ENCODE results near the gene NCAPH2. TPM values are rescaled to one million over a fixed set of nuclear protein-coding genes. Genes with fewer than 3 reads are reported as not detected.

NCAPH2 gene
- total and polyA plus RNA-seq, 9 of the 15 experiments (the other 6 are each of a cell fraction or from before 2014, with no cell fraction given), result 3.6 to 88.6 (median 32.4) TPM

DNA sequence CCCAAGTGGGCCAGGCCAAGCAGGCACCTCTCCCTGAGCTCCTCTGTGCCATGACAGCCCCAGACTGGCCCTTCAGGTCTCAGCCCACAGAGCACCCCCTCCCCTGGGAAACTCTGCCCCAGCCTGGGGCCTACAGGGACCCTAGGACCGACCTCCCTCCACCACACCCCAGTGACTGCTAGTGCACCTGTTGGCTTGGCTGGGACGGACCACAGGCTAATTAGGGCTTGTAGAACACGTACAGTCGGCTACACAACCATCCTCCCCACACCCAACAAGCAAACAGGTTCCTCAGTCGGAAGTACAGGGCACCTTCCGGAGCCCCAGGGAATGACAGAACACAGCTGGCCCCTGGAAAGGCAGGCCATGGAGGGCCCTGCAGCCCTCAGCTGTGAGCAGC lies 37.5 kb upstream of the NCAPH2 start:
- DNase-seq (ENCODE audit: extremely low read depth in 1 of 4, low spot score in 3 of 4) (no peak), FAIRE-seq (no peak), ATAC-seq (no peak)
- H3K4me1 ChIP-seq (replicated peaks in 1 of 2; ENCODE audit: control insufficient read depth in 2 of 2, insufficient read depth in 2 of 2, low read length in 2 of 2), result peaks cover 27 to 46% of the 10 kb centered on the region in 2 experiments
- no peak overlapping the region for H3K4me3 ChIP-seq
- no peaks in the 10 kb centered on the region for H3K27me3 ChIP-seq (ENCODE audit: control insufficient read depth in 2 of 2, insufficient read depth in 2 of 2, low read length in 2 of 2)
- H4K20me1 ChIP-seq (replicated peaks; ENCODE audit: control insufficient read depth, insufficient read depth, low read length), result peaks cover 37% of the 10 kb centered on the region
- H3K36me3 ChIP-seq (ENCODE audit: control insufficient read depth, insufficient read depth, low read length), result peaks cover 19% of the 10 kb centered on the region; the same call in 1 of the 3 replicates
- no peak overlapping the region for H3K4me2 ChIP-seq (ENCODE audit: insufficient read depth, low read length)
- no peak for TF ChIP-seq YY1 (IDR thresholded peaks at IDR 0.05; ENCODE audit: borderline replicate concordance in 1 of 3, control insufficient read depth in 1 of 3, extremely low read depth in 1 of 3, insufficient read depth in 3 of 3, insufficient read length in 1 of 3, insufficient replicate concordance in 2 of 3, low read depth in 1 of 3, low read length in 2 of 3)
- TF ChIP-seq ASH1L (IDR thresholded peaks at IDR 0.05; ENCODE audit: borderline replicate concordance, low read depth, partially characterized antibody), result no peak
- TF ChIP-seq ZFP36 (IDR thresholded peaks at IDR 0.05; ENCODE audit: low read depth, low read length, partially characterized antibody), result no peak
- no peak for TF ChIP-seq CBX8 (IDR thresholded peaks at IDR 0.05; ENCODE audit: borderline replicate concordance, extremely low read depth, low read depth, low read length, poor library complexity, severe bottlenecking)
- WGBS (ENCODE audit: insufficient coverage, low coverage, missing lambda C conversion rate), result 57% methylated on average over 3 of the region's 6 CpGs
- no peak overlapping the region for H2AFZ ChIP-seq (ENCODE audit: low read depth, low read length)
- no TSS peak for BruUV-seq (replicated peaks)
- CTCF ChIA-PET (ENCODE audit: low intra/inter-chr PET ratio), result no interaction called here
- H3K9me3 ChIP-seq (replicated peaks; ENCODE audit: control insufficient read depth, insufficient read depth, low read depth, low read length), result no peaks in the 10 kb centered on the region
- POLR2A ChIA-PET, result interaction anchor here (0.5 to 1.2 kb wide), 4 partner anchors 19 to 917 kb away, joined by 3 to 4 read pairs (median 4); no protein-coding TSS in a partner anchor
- H3K9me1 ChIP-seq (ENCODE audit: control insufficient read depth, insufficient read depth, low read length), result peaks cover 8% of the 10 kb centered on the region
- intact Hi-C loops (cut with micrococcal nuclease) (no loop called here), in situ Hi-C loops (cut with MboI) (no loop called here)
- H3K27ac ChIP-seq (ENCODE audit: extremely low read depth, low read depth, low read length), result no peak overlapping the region
- H3K79me2 ChIP-seq (ENCODE audit: control insufficient read depth, insufficient read depth, low read length), result peaks cover 57% of the 10 kb centered on the region
- peak overlapping the region in 1 of 2 experiments; percentile 71; a peak in 2 of 4 replicates for H3K9ac ChIP-seq (ENCODE audit: insufficient read depth in 1 of 2, low read depth in 2 of 2, low read length in 2 of 2)
